GM12864 (cell line): ENCODE results near the gene EPS8L2.

Experiments used
- DNase-seq: peaks from one replicate; pipeline ENCODE4 v3.0.0-alpha.2; 2011; ENCODE audit warnings: low read depth
- H3K4me3 ChIP-seq: 2 replicates; pipeline ENCODE4 v1.5.1; 2011; ENCODE audit warnings: mild to moderate bottlenecking, low read depth, low read length, control low read depth
- CTCF ChIP-seq: IDR thresholded peaks from 2 replicates; pipeline ENCODE4 v1.5.1; 2011; ENCODE audit warnings: low read depth, mild to moderate bottlenecking, moderate library complexity, low read length, control low read depth, inconsistent platforms; ENCODE audit errors: missing control alignments

EPS8L2 gene

GRCh38 chr11:678297-678696 lies 27.7 kb upstream of the EPS8L2 start:
- TF ChIP-seq CTCF: no peak
- DNase-seq: no peak
- no peak overlapping the region for H3K4me3 ChIP-seq

- TF ChIP-seq CTCF: no peak
- DNase-seq: no peak
- no peak overlapping the region for H3K4me3 ChIP-seq
Observed at GRCh38 chr11:679271-680207, 26.5 kb upstream of the EPS8L2 start.

- TF ChIP-seq CTCF: no peak
- no peak for DNase-seq
- no peak overlapping the region for H3K4me3 ChIP-seq
Observed at GRCh38 chr11:680476-680875, 25.6 kb upstream of the EPS8L2 start.

- no peak for TF ChIP-seq CTCF
Observed at GRCh38 chr11:680970-681369, 25.1 kb upstream of the EPS8L2 start.

GRCh38 chr11:686451-687243 lies 19.4 kb upstream of the EPS8L2 start:
- no peak overlapping the region for H3K4me3 ChIP-seq
- TF ChIP-seq CTCF: no peak
- no peak for DNase-seq

More at GRCh38 chr11:680970-681369, 25.1 kb upstream of the EPS8L2 start:
- no peak for DNase-seq
- H3K4me3 ChIP-seq: no peak overlapping the region

- TF ChIP-seq CTCF: no peak
- H3K4me3 ChIP-seq: no peak overlapping the region
- no peak for DNase-seq
Observed at GRCh38 chr11:687751-688150, 18.3 kb upstream of the EPS8L2 start.

- TF ChIP-seq CTCF: no peak
- no peak overlapping the region for H3K4me3 ChIP-seq
- no peak for DNase-seq
Observed at GRCh38 chr11:688681-689080, 17.4 kb upstream of the EPS8L2 start.
